GM23248 (cell line): Measurements from ENCODE around the gene NFYB.

Experiments
- EZH2 ChIP-seq: fragments of 200-600 bp; sonication (generic); IDR thresholded peaks from 2 replicates; pipeline ENCODE4 v1.6.1; 2018; ENCODE audit warnings: antibody characterized with exemption, mild to moderate bottlenecking; ENCODE audit not compliant: insufficient read depth, poor library complexity, severe bottlenecking
- EZH2phosphoT487 ChIP-seq: fragments of 200-600 bp; sonication (generic); IDR thresholded peaks from 2 replicates; pipeline ENCODE4 v1.6.1; 2018; ENCODE audit warnings: antibody characterized with exemption, moderate library complexity, mild to moderate bottlenecking, low read depth; ENCODE audit not compliant: insufficient read depth

GRCh38 chr12:104105461-104105860 is 32.5 kb downstream of the NFYB start:
- no peak for TF ChIP-seq EZH2
- no peak for TF ChIP-seq EZH2phosphoT487
